OCI-LY3 (cell line): ENCODE measurements around the gene CRB2.

Experiments
- H2AFZ ChIP-seq: fragments of 200-600, 300-600 bp; shearing (Covaris generic); 2 replicates; pipeline ENCODE4 v1.6.0; 2014; ENCODE audit warnings: antibody characterized with exemption, low read depth, low read length
- H3K27ac ChIP-seq: fragments of 200-600, 300-600 bp; sonication (generic); 2 replicates; pipeline ENCODE4 v1.5.1; 2014; ENCODE audit warnings: mild to moderate bottlenecking, low read length, moderate library complexity, mixed read lengths
- H3K27me3 ChIP-seq: fragments of 200-600, 300-600 bp; sonication (generic); 2 replicates; pipeline ENCODE4 v1.6.1; 2014; ENCODE audit warnings: low read depth, low read length, mixed read lengths
- H3K36me3 ChIP-seq: fragments of 200-600, 300-600 bp; sonication (generic); replicated peaks from 2 replicates; pipeline ENCODE3; 2014; ENCODE audit warnings: low read depth, low read length, mixed read lengths
- H3K4me1 ChIP-seq: fragments of 300-600, 200-600 bp; sonication (generic); 2 replicates; pipeline ENCODE4 v1.6.1; 2014; ENCODE audit warnings: low read length, mixed read lengths
- H3K4me2 ChIP-seq: fragments of 200-600, 300-600 bp; sonication (generic); 2 replicates; pipeline ENCODE4 v1.6.1; 2014; ENCODE audit warnings: low read length, mixed read lengths
- H3K4me3 ChIP-seq: fragments of 300-600, 200-600 bp; sonication (generic); 2 replicates; pipeline ENCODE4 v1.5.1; 2014; ENCODE audit warnings: antibody characterized with exemption, mild to moderate bottlenecking, low read length, moderate library complexity
- H3K79me2 ChIP-seq: fragments of 300-600, 200-600 bp; shearing (Covaris generic); 2 replicates; pipeline ENCODE4 v1.6.1; 2014; ENCODE audit warnings: mild to moderate bottlenecking, low read length, mixed read lengths
- H3K9ac ChIP-seq: fragments of 300-600, 200-600 bp; shearing (Covaris generic); 2 replicates; pipeline ENCODE4 v1.6.0; 2014; ENCODE audit warnings: mild to moderate bottlenecking, low read length, moderate library complexity
- H3K9me3 ChIP-seq: fragments of 200-600, 300-600 bp; shearing (Covaris generic); 2 replicates; pipeline ENCODE4 v1.6.1; 2014; ENCODE audit warnings: low read length, mixed read lengths; ENCODE audit not compliant: insufficient read depth
- H4K20me1 ChIP-seq: fragments of 200-600, 300-600 bp; sonication (generic); 2 replicates; pipeline ENCODE4 v1.6.1; 2016; ENCODE audit warnings: low read length, mixed read lengths; ENCODE audit not compliant: insufficient read depth
- CTCF ChIP-seq: fragments of 200-600, 300-600 bp; sonication (generic); IDR thresholded peaks from 2 replicates; pipeline ENCODE4 v1.5.1; 2014; ENCODE audit warnings: antibody characterized with exemption, low read length, low read depth
- EZH2phosphoT487 ChIP-seq: fragments of 200-600 bp; shearing (Covaris generic); IDR thresholded peaks from 2 replicates; pipeline ENCODE4 v1.6.1; 2018; ENCODE audit warnings: antibody characterized with exemption, mixed run types, low read depth

Gene CRB2

GRCh38 chr9:123424131-123424530 lies 68.1 kb downstream of the CRB2 start:
- peaks cover 14% of the 10 kb centered on the region for H3K36me3 ChIP-seq

GRCh38 chr9:123424552-123425225 lies 68.7 kb downstream of the CRB2 start:
- Histone ChIP-seq H2AFZ (no peak overlapping the region), H3K27ac (no peak overlapping the region), H3K4me3 (no peak overlapping the region), H3K27me3 (no peaks in the 10 kb centered on the region), H3K9me3 (no peaks in the 10 kb centered on the region), H3K4me2 (no peak overlapping the region), H3K9ac (no peak overlapping the region), H3K36me3 (peaks cover 14% of the 10 kb centered on the region), H4K20me1 (no peaks in the 10 kb centered on the region; the same call in 1 of the 2 replicates), H3K4me1 (peaks cover 12% of the 10 kb centered on the region), H3K79me2 (no peaks in the 10 kb centered on the region)
- TF ChIP-seq CTCF (no peak), EZH2phosphoT487 (no peak)

More at GRCh38 chr9:123424131-123424530, 68.1 kb downstream of the CRB2 start:
- Histone ChIP-seq H2AFZ (no peak overlapping the region), H4K20me1 (no peaks in the 10 kb centered on the region; the same call in 1 of the 2 replicates), H3K4me1 (peaks cover 12% of the 10 kb centered on the region), H3K27me3 (no peaks in the 10 kb centered on the region), H3K4me3 (no peak overlapping the region), H3K4me2 (no peak overlapping the region), H3K9me3 (no peaks in the 10 kb centered on the region), H3K9ac (no peak overlapping the region), H3K79me2 (no peaks in the 10 kb centered on the region), H3K27ac (no peak overlapping the region)
- no peak for TF ChIP-seq CTCF
- TF ChIP-seq EZH2phosphoT487, result no peak

- no peak for TF ChIP-seq CTCF
- no peak for TF ChIP-seq EZH2phosphoT487
- H3K36me3 ChIP-seq, result peaks cover 14% of the 10 kb centered on the region
- H3K9ac ChIP-seq, result no peak overlapping the region
- H3K79me2 ChIP-seq, result no peaks in the 10 kb centered on the region
- no peak overlapping the region for H3K27ac ChIP-seq
- no peak overlapping the region for H2AFZ ChIP-seq
- H4K20me1 ChIP-seq, result peaks cover 2% of the 10 kb centered on the region; the same call in 1 of the 2 replicates
- no peak overlapping the region for H3K4me2 ChIP-seq
- H3K4me1 ChIP-seq, result peaks cover 12% of the 10 kb centered on the region
- H3K9me3 ChIP-seq, result no peaks in the 10 kb centered on the region
- no peaks in the 10 kb centered on the region for H3K27me3 ChIP-seq
- no peak overlapping the region for H3K4me3 ChIP-seq
These were observed 69.3 kb downstream of the CRB2 start for GRCh38 chr9:123425261-123425821.

- Histone ChIP-seq H3K36me3 (peaks cover 20% of the 10 kb centered on the region), H3K4me1 (peaks cover 12% of the 10 kb centered on the region), H3K27ac (no peak overlapping the region; the same call in 1 of the 2 replicates), H3K4me2 (no peak overlapping the region), H2AFZ (no peak overlapping the region), H3K9me3 (no peaks in the 10 kb centered on the region), H3K79me2 (no peaks in the 10 kb centered on the region), H3K4me3 (no peak overlapping the region), H3K27me3 (no peaks in the 10 kb centered on the region), H3K9ac (no peak overlapping the region), H4K20me1 (peaks cover 2% of the 10 kb centered on the region; the same call in 1 of the 2 replicates)
- no peak for TF ChIP-seq CTCF
These were observed 69.9 kb downstream of the CRB2 start for GRCh38 chr9:123425836-123426365.
